Measurements from ENCODE around the gene SDHB. TPM values are rescaled to one million over a fixed set of nuclear protein-coding genes. Genes with fewer than 3 reads are reported as not detected.

Gene SDHB
- total and polyA plus RNA-seq, 10 of the 15 experiments (the other 5 are each of a cell fraction or from before 2014, with no cell fraction given) = 101 to 319 (median 188) TPM

GRCh38 chr1:17004466-17005364 is 49.1 kb downstream of the SDHB start:
- Histone ChIP-seq H2AFZ (ENCODE audit: control insufficient read depth, low read depth, low read length) (no peak overlapping the region), H3K4me3 (no peak overlapping the region), H3K4me1 (ENCODE audit: control insufficient read depth, insufficient read depth, low read length) (peaks cover 4% of the 10 kb centered on the region), H3K27ac (ENCODE audit: control insufficient read depth, insufficient read depth) (no peak overlapping the region), H3K4me2 (ENCODE audit: control insufficient read depth, insufficient read depth) (no peak overlapping the region), H4K20me1 (ENCODE audit: control insufficient read depth, insufficient read depth) (no peaks in the 10 kb centered on the region), H3K27me3 (replicated peaks in 1 of 2; ENCODE audit: control insufficient read depth in 2 of 2, insufficient read depth in 2 of 2, low read length in 1 of 2) (no peaks in the 10 kb centered on the region), H3K9me3 (replicated peaks; ENCODE audit: control insufficient read depth, insufficient read depth, low read length) (no peaks in the 10 kb centered on the region), H3K9ac (ENCODE audit: control insufficient read depth, insufficient read depth, low read length) (no peak overlapping the region), H3K79me2 (ENCODE audit: control insufficient read depth, insufficient read depth, low read length) (no peaks in the 10 kb centered on the region), H3K36me3 (ENCODE audit: control insufficient read depth in 2 of 2, insufficient read depth in 2 of 2, low read length in 1 of 2) (peaks cover 0 to 3% of the 10 kb centered on the region in 2 experiments; a peak in 2 of 4 replicates)
- 76% methylated on average over 22 of the region's 24 CpGs for WGBS (ENCODE audit: insufficient coverage, insufficient replicate concordance, low lambda C conversion rate, missing lambda C conversion rate)
- SMC1A ChIA-PET (ENCODE audit: uncharacterized antibody, unreplicated experiment) = interaction anchor here (1.0 kb wide), 1 partner anchor 14 kb away, joined by 4 read pairs; no protein-coding TSS in a partner anchor
- no TSS peak for BruUV-seq (replicated peaks)
- FAIRE-seq (no peak), DNase-seq (ENCODE audit: low read depth, low spot score) (no peak), ATAC-seq (no peak)
- CTCF ChIA-PET = interaction anchor here (0.6 to 1.2 kb wide), 2 partner anchors 45 to 470 kb away, joined by 3 read pairs; no protein-coding TSS in a partner anchor
- TF ChIP-seq FOXM1 (IDR thresholded peaks at IDR 0.05; ENCODE audit: low read depth, low read length) (no peak), PRDM15 (CRISPR knock-in tag; IDR thresholded peaks at IDR 0.05) (no peak), ZNF274 (IDR thresholded peaks at IDR 0.05; ENCODE audit: insufficient read depth, insufficient read length) (no peak), SRF (IDR thresholded peaks at IDR 0.05; ENCODE audit: low read depth in 2 of 2, low read length in 2 of 2) (no peak), EED (IDR thresholded peaks at IDR 0.05; ENCODE audit: low read depth) (no peak), EZH2 (IDR thresholded peaks at IDR 0.05; ENCODE audit: borderline replicate concordance, control insufficient read depth, low read depth, low read length) (no peak), RUNX3 (IDR thresholded peaks at IDR 0.05; ENCODE audit: low read length) (no peak), USF1 (IDR thresholded peaks at IDR 0.05; ENCODE audit: borderline replicate concordance, extremely low read length, insufficient read depth, low read depth, low read length) (no peak), CREM (IDR thresholded peaks at IDR 0.05; ENCODE audit: low read depth) (no peak), ZNF384 (IDR thresholded peaks at IDR 0.05; ENCODE audit: borderline replicate concordance, low read depth, low read length) (no peak), RELB (IDR thresholded peaks at IDR 0.05; ENCODE audit: low read depth) (no peak), ASH2L (IDR thresholded peaks at IDR 0.05; ENCODE audit: borderline replicate concordance, low read depth) (no peak), TARDBP (IDR thresholded peaks at IDR 0.05; ENCODE audit: borderline replicate concordance) (no peak), SUPT20H (IDR thresholded peaks at IDR 0.05; ENCODE audit: borderline replicate concordance, control insufficient read depth, low read depth, low read length) (no peak), SPI1 (IDR thresholded peaks at IDR 0.05; ENCODE audit: borderline replicate concordance, insufficient read depth, low read depth, low read length) (no peak), ZBED1 (IDR thresholded peaks at IDR 0.05; ENCODE audit: borderline replicate concordance) (no peak), RBBP5 (conservative IDR thresholded peaks at IDR 0.05) (no peak)
- POLR2A ChIA-PET = no interaction called here
- in situ Hi-C loops (cut with MboI) = no loop called here
- RAD21 ChIA-PET (ENCODE audit: unreplicated experiment) = no interaction called here
- intact Hi-C loops (cut with micrococcal nuclease; ENCODE audit: unreplicated experiment) = no loop called here

Measured in GM12878 (cell line).